DND-41 (cell line): ENCODE measurements around the gene FLNA.

ENCODE experiments used
- EZH2 ChIP-seq: IDR thresholded peaks from 3 replicates; pipeline ENCODE4 v1.6.1; 2012; ENCODE audit warnings: borderline replicate concordance, low read depth, mild to moderate bottlenecking, moderate library complexity, low read length, inconsistent platforms; ENCODE audit not compliant: severe bottlenecking
- TF ChIP-seq, protein P1 (sequence below): IDR thresholded peaks from 2 replicates; pipeline ENCODE4 v1.5.1; 2012; ENCODE audit warnings: borderline replicate concordance, low read length, moderate library complexity, mild to moderate bottlenecking; ENCODE audit not compliant: poor library complexity, severe bottlenecking; ENCODE audit errors: extremely low read depth

- TF ChIP-seq, protein P1, sequence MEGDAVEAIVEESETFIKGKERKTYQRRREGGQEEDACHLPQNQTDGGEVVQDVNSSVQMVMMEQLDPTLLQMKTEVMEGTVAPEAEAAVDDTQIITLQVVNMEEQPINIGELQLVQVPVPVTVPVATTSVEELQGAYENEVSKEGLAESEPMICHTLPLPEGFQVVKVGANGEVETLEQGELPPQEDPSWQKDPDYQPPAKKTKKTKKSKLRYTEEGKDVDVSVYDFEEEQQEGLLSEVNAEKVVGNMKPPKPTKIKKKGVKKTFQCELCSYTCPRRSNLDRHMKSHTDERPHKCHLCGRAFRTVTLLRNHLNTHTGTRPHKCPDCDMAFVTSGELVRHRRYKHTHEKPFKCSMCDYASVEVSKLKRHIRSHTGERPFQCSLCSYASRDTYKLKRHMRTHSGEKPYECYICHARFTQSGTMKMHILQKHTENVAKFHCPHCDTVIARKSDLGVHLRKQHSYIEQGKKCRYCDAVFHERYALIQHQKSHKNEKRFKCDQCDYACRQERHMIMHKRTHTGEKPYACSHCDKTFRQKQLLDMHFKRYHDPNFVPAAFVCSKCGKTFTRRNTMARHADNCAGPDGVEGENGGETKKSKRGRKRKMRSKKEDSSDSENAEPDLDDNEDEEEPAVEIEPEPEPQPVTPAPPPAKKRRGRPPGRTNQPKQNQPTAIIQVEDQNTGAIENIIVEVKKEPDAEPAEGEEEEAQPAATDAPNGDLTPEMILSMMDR = no peak
- no peak for TF ChIP-seq EZH2
These were observed 69.6 kb downstream of the FLNA start for GRCh38 chrX:154304846-154305245.
